ENCODE measurements around the gene BLOC1S5.
A peak's percentile ranks its signal among the peaks of the same experiment; 100 is the strongest.

Gene BLOC1S5

GRCh38 chr6:8060346-8060745 lies 3.8 kb downstream of the BLOC1S5 start:
- H3K79me2 ChIP-seq (ENCODE audit: control insufficient read depth, insufficient read depth, low read length, poor library complexity) = peaks cover 5% of the 10 kb centered on the region
- H3K27ac ChIP-seq (ENCODE audit: low read depth, low read length) = no peak overlapping the region
- no peak overlapping the region for H2BK120ac ChIP-seq (ENCODE audit: insufficient read depth, low read length, poor library complexity)
- H3K4me3 ChIP-seq (ENCODE audit: low read depth, low read length) = no peak overlapping the region
- H3K4me1 ChIP-seq (ENCODE audit: control insufficient read depth in 1 of 2, insufficient read depth in 2 of 2, low read length in 2 of 2) = no peaks in the 10 kb centered on the region
- no peak overlapping the region for H2BK5ac ChIP-seq (ENCODE audit: low read depth, low read length, poor library complexity)
- H3K18ac ChIP-seq (ENCODE audit: low read length) = no peak overlapping the region
- H3K9me3 ChIP-seq (ENCODE audit: insufficient read depth, low read depth, low read length) = no peaks in the 10 kb centered on the region
- H3K36me3 ChIP-seq (ENCODE audit: control insufficient read depth in 1 of 2, insufficient read depth in 2 of 2, low read length in 2 of 2) = peaks cover 3 to 5% of the 10 kb centered on the region in 2 experiments
- H3K27me3 ChIP-seq (ENCODE audit: insufficient read depth, low read length) = no peaks in the 10 kb centered on the region
- no peak overlapping the region for H4K12ac ChIP-seq (ENCODE audit: low read depth, low read length)
- DNase-seq = peak; percentile 83
- no peak overlapping the region for H4K91ac ChIP-seq (ENCODE audit: low read depth, low read length)
- no peak overlapping the region for H2AK5ac ChIP-seq (ENCODE audit: low read length)
- H3K79me1 ChIP-seq (ENCODE audit: low read length) = peaks cover 6% of the 10 kb centered on the region
- H2AFZ ChIP-seq (ENCODE audit: insufficient read depth, low read length, poor library complexity) = no peak overlapping the region
- no peak overlapping the region for H3K23ac ChIP-seq (ENCODE audit: low read length)
- H3K14ac ChIP-seq (ENCODE audit: low read length) = no peak overlapping the region
- no peak overlapping the region for H2BK12ac ChIP-seq (ENCODE audit: low read length)
- H3K4me2 ChIP-seq (ENCODE audit: low read length) = no peak overlapping the region
- WGBS (ENCODE audit: extremely low coverage, insufficient coverage, insufficient read length) = 100% methylated on average over 1 of the region's 3 CpGs
- no peak overlapping the region for H3K4ac ChIP-seq (ENCODE audit: low read depth, low read length)
- H4K8ac ChIP-seq (ENCODE audit: low read depth, low read length) = no peak overlapping the region
- H3K9ac ChIP-seq (ENCODE audit: low read length) = no peak overlapping the region

DNA sequence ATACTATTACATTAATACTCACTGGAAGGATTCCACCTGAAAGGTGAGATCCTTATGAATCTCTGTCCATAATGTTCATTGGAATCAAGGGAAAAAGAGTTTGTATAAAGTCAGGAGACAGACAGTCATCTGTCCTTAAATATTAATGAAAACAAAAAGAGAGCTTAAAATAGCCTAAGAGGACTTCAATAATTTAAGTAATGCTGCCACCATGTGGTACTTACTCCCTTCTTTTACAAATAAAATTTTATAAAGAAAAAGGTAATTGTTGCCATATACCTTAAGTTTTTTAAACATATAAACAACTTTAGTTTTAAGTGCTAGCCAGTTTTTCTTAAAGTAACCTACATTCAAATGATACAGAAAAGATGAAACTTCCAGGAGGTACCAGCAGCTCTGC lies 5.1 kb downstream of the BLOC1S5 start:
- Histone ChIP-seq H2AFZ (ENCODE audit: insufficient read depth, low read length, poor library complexity) (no peak overlapping the region), H3K4me3 (ENCODE audit: low read depth, low read length) (no peak overlapping the region), H2AK5ac (ENCODE audit: low read length) (no peak overlapping the region), H3K4ac (ENCODE audit: low read depth, low read length) (no peak overlapping the region), H3K27me3 (ENCODE audit: insufficient read depth, low read length) (no peaks in the 10 kb centered on the region), H3K9ac (ENCODE audit: low read length) (no peak overlapping the region), H4K91ac (ENCODE audit: low read depth, low read length) (no peak overlapping the region), H3K4me1 (ENCODE audit: control insufficient read depth in 1 of 2, insufficient read depth in 2 of 2, low read length in 2 of 2) (no peaks in the 10 kb centered on the region), H3K79me2 (ENCODE audit: control insufficient read depth, insufficient read depth, low read length, poor library complexity) (peaks cover 5% of the 10 kb centered on the region), H2BK120ac (ENCODE audit: insufficient read depth, low read length, poor library complexity) (no peak overlapping the region), H3K14ac (ENCODE audit: low read length) (no peak overlapping the region), H3K27ac (ENCODE audit: low read depth, low read length) (no peak overlapping the region), H3K36me3 (ENCODE audit: control insufficient read depth in 1 of 2, insufficient read depth in 2 of 2, low read length in 2 of 2) (peaks cover 4 to 5% of the 10 kb centered on the region in 2 experiments), H2BK12ac (ENCODE audit: low read length) (no peak overlapping the region), H3K4me2 (ENCODE audit: low read length) (no peak overlapping the region), H4K12ac (ENCODE audit: low read depth, low read length) (no peak overlapping the region), H3K18ac (ENCODE audit: low read length) (no peak overlapping the region), H3K23ac (ENCODE audit: low read length) (no peak overlapping the region), H4K8ac (ENCODE audit: low read depth, low read length) (no peak overlapping the region), H2BK5ac (ENCODE audit: low read depth, low read length, poor library complexity) (no peak overlapping the region), H3K9me3 (ENCODE audit: insufficient read depth, low read depth, low read length) (no peaks in the 10 kb centered on the region), H3K79me1 (ENCODE audit: low read length) (peaks cover 6% of the 10 kb centered on the region)
- peak in 1 of 2 donors; percentile 25 for DNase-seq

DNA sequence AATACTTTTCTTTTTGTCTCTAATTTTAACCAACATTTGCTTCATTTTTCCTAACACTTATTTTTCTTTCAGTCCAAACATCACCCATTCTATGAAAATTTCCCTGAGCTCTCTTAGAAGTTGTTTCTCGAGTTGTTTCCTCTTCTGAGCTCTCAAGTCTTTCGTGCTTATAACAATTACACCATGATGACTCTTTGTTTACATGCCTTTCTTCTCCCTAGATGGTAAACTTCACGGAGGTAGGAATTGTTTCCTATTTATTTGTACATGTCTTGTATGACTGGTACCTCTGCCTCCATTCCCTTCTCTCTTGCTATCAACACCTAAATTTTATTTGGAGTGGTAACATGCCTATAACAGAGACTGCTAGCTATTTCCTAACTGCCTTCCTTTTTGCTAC lies 6.4 kb downstream of the BLOC1S5 start:
- Histone ChIP-seq H3K23ac (ENCODE audit: low read length) (no peak overlapping the region), H2BK12ac (ENCODE audit: low read length) (no peak overlapping the region), H3K4ac (ENCODE audit: low read depth, low read length) (no peak overlapping the region), H3K18ac (ENCODE audit: low read length) (no peak overlapping the region), H2BK120ac (ENCODE audit: insufficient read depth, low read length, poor library complexity) (no peak overlapping the region), H3K9me3 (ENCODE audit: insufficient read depth, low read depth, low read length) (no peaks in the 10 kb centered on the region), H3K4me2 (ENCODE audit: low read length) (no peak overlapping the region), H4K91ac (ENCODE audit: low read depth, low read length) (no peak overlapping the region), H3K79me1 (ENCODE audit: low read length) (no peaks in the 10 kb centered on the region), H3K4me1 (ENCODE audit: control insufficient read depth in 1 of 2, insufficient read depth in 2 of 2, low read length in 2 of 2) (no peaks in the 10 kb centered on the region), H3K36me3 (ENCODE audit: control insufficient read depth in 1 of 2, insufficient read depth in 2 of 2, low read length in 2 of 2) (peaks cover 4 to 5% of the 10 kb centered on the region in 2 experiments), H3K9ac (ENCODE audit: low read length) (no peak overlapping the region), H4K8ac (ENCODE audit: low read depth, low read length) (no peak overlapping the region), H3K14ac (ENCODE audit: low read length) (no peak overlapping the region), H2AFZ (ENCODE audit: insufficient read depth, low read length, poor library complexity) (no peak overlapping the region), H3K4me3 (ENCODE audit: low read depth, low read length) (no peak overlapping the region), H3K27ac (ENCODE audit: low read depth, low read length) (no peak overlapping the region), H3K79me2 (ENCODE audit: control insufficient read depth, insufficient read depth, low read length, poor library complexity) (no peaks in the 10 kb centered on the region), H2AK5ac (ENCODE audit: low read length) (no peak overlapping the region), H2BK5ac (ENCODE audit: low read depth, low read length, poor library complexity) (no peak overlapping the region), H3K27me3 (ENCODE audit: insufficient read depth, low read length) (no peaks in the 10 kb centered on the region), H4K12ac (ENCODE audit: low read depth, low read length) (no peak overlapping the region)
- DNase-seq = no peak
- WGBS (ENCODE audit: extremely low coverage, insufficient coverage, insufficient read length) = no CpG with 5 or more reads among the region's 3 CpGs

GRCh38 chr6:8057263-8057662 lies 6.9 kb downstream of the BLOC1S5 start:
- Histone ChIP-seq H3K23ac (ENCODE audit: low read length) (no peak overlapping the region), H4K8ac (ENCODE audit: low read depth, low read length) (no peak overlapping the region), H2AK5ac (ENCODE audit: low read length) (no peak overlapping the region), H3K27ac (ENCODE audit: low read depth, low read length) (no peak overlapping the region), H3K9me3 (ENCODE audit: insufficient read depth, low read depth, low read length) (no peaks in the 10 kb centered on the region), H3K4me3 (ENCODE audit: low read depth, low read length) (no peak overlapping the region), H3K9ac (ENCODE audit: low read length) (no peak overlapping the region), H2BK12ac (ENCODE audit: low read length) (no peak overlapping the region), H2BK120ac (ENCODE audit: insufficient read depth, low read length, poor library complexity) (no peak overlapping the region), H2AFZ (ENCODE audit: insufficient read depth, low read length, poor library complexity) (no peak overlapping the region), H3K79me1 (ENCODE audit: low read length) (no peaks in the 10 kb centered on the region), H3K36me3 (ENCODE audit: control insufficient read depth in 1 of 2, insufficient read depth in 2 of 2, low read length in 2 of 2) (peaks cover 4 to 5% of the 10 kb centered on the region in 2 experiments), H3K4ac (ENCODE audit: low read depth, low read length) (no peak overlapping the region), H4K12ac (ENCODE audit: low read depth, low read length) (no peak overlapping the region), H3K14ac (ENCODE audit: low read length) (no peak overlapping the region), H4K91ac (ENCODE audit: low read depth, low read length) (no peak overlapping the region), H3K18ac (ENCODE audit: low read length) (no peak overlapping the region), H3K79me2 (ENCODE audit: control insufficient read depth, insufficient read depth, low read length, poor library complexity) (no peaks in the 10 kb centered on the region), H3K4me2 (ENCODE audit: low read length) (no peak overlapping the region), H3K4me1 (ENCODE audit: control insufficient read depth in 1 of 2, insufficient read depth in 2 of 2, low read length in 2 of 2) (no peaks in the 10 kb centered on the region), H2BK5ac (ENCODE audit: low read depth, low read length, poor library complexity) (no peak overlapping the region), H3K27me3 (ENCODE audit: insufficient read depth, low read length) (no peaks in the 10 kb centered on the region)
- DNase-seq = no peak
- no CpG with 5 or more reads among the region's 4 CpGs for WGBS (ENCODE audit: extremely low coverage, insufficient coverage, insufficient read length)
